GM19324 (cell line): Measurements from ENCODE around the gene GEMIN5.

ENCODE experiments used
- ATAC-seq: cut with Tn5 transposase; IDR thresholded peaks from one replicate; pipeline ENCODE4 v1.9.1; 2021; ENCODE audit warnings: mild to moderate bottlenecking, moderate library complexity; ENCODE audit not compliant: unreplicated experiment, low FRiP score

GEMIN5 gene

DNA sequence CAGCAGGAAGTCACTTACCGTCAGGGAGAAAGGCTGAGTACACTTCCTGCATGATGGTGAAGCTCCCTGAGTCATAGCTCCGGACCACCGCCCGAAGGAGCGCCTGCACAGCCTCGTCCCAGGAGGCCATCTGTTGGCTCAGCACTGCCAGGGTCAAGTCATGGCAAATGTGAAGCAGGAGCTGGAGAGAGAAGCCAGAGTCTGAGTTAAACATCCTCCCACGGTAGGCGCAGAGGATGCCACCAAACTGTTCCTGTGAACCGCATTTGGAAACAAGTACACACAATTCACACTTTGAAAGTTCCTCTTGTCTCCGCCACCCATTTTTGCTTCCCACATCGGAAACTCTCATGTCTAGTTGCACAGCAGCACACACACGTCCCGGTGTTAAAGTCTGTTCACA is 45.6 kb downstream of the GEMIN5 start:
- no peak for ATAC-seq

DNA sequence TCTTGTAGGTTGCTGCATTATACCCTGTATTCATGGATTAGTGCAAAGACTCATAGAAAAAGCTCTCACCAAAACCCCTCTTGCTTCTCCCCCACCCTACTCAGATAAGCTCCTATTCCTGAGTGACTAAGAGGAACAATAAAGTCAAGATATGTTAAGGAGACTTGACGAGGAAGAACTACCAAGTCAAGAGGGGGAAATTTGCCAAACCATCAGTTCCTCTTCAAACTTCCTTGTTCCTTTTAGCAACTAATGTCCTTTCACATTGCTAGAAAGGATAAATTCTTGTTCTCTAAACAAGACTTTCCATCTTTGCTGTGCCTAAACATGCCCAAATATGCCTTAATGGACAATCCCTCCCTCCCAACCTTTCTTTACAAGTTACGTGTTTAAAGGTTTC is 52.6 kb downstream of the GEMIN5 start:
- ATAC-seq = no peak

DNA sequence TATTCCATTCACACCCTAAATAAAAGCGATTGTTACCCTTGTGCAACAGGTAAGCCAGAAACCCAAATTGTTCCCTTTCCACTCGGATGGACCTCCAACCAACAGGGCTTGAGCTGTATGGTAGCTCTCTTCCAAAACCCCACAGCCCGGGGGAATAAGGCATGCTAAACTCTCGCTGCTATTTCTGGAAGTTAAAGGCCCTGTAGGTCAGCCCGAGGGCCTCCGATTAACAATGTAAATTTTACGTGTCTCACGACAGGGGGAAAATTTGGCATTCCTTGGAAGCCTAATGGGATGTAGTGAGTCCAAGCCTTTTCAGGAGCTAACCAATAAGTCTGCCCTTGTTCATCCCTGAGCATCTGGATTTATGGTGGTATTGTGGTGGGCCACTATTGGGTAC is 53.6 kb downstream of the GEMIN5 start:
- no peak for ATAC-seq

DNA sequence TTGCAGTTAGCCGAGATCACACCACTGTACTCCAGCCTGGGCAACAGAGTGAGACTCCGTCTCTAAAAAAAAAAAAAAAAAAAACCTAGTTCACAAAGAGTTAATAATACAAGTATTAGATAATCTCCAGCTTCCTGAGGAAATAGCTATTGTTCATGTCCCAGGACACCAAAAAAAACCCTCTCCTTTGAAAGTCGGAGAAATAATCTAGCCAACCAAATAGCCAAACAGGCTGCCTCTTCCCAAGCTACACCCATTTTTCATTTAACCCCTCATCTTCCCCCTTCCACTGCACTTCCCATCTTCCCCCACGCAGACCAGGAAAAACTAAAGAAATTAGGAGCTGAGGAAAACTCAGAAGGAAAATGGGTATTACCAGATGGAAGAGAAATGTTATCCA is 56.0 kb downstream of the GEMIN5 start:
- no peak for ATAC-seq

DNA sequence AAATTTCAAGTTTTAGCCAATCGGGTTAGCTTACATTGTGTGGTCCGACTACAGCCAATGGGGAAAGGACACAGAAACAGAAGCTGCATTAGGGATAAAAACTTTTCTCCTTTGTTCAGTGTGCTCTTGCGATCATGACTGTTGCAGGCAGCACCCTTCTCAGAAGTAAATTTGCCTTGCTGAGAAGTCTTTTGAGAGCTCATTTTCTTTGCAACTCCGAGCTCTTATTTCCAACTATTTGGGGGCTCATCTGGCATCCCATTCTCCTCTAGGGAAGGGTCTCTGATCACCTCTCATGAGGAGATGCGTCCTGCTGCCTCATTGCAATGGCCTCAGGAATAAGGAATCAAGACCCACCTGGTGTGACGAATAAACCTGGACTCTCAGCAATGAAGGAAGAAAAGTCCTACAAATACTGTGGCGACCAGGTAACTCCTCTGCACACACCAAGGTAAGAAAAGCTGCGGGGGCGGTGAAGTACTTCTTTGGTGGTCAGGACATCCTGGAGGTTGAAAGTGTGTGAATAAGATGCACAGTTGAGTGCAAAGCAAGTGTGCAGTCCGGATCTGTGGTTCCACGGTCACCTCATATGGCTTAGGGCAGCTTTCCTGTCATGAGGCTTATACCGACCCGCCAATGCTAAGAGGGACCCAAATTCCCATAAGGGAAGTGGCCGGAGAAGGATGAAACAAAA is 59.2 kb downstream of the GEMIN5 start:
- ATAC-seq = no peak

DNA sequence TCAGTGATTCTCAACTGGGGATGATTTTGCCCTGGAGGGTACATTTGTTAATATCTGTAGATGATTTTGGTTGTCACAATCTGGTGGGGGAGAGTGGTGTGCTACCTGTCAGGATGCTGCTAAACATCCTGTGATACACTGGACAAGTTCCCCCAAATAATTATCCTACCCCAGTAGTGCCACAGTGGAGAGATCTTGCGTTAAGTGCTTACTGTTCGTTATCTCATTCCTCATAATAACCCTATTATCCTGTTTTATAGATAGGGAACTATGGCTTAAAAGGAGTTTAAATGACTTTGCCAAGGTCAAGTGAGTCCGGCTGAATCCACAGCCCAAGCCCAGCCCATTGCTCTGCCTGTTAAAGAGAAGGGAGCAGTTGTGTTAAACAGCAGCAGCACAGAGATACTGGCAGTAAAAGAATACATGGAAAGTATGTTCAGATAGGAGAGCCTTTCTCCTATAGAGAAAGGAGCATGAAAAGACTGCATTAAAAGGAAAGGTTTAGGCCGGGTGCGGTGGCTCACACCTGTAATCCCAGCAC is 64.2 kb downstream of the GEMIN5 start:
- no peak for ATAC-seq

DNA sequence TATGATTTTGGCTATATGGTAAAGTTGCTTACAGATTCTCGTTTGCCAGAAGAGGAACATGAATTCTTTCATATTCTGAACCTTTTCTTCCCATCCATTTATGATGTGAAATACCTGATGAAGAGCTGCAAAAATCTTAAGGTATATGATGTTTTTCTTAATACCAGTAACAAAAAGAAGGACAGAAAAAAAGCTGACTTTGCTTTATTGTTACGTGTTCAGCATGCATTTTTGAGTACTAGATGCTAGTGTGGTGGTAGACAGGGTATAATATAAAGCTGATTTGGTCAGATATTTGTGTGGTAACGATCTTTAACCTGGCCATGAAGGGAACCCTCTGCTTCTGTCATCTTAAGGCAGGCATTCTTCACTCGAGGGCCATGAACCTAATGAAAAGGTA is 66.3 kb downstream of the GEMIN5 start:
- no peak for ATAC-seq

DNA sequence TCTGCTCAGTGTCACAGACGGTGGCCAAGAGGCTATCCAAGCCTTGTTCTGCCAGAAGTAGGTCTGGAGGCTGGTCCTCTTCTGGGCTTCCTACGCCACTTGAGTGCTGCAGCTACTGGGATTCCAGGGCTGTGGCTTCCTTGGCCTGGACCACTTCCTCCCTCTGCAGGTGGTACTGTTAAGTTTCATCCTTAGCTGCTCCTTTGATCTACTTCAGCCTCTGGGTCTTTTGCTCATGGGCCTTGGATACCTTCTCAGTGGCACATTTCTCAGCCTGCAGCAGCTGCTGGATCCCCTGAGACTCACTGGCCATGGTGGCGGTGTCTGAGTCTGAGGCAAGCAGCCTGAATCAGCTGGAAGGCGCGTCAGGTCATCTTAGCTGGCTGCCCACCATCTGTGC is 69.3 kb downstream of the GEMIN5 start:
- no peak for ATAC-seq

DNA sequence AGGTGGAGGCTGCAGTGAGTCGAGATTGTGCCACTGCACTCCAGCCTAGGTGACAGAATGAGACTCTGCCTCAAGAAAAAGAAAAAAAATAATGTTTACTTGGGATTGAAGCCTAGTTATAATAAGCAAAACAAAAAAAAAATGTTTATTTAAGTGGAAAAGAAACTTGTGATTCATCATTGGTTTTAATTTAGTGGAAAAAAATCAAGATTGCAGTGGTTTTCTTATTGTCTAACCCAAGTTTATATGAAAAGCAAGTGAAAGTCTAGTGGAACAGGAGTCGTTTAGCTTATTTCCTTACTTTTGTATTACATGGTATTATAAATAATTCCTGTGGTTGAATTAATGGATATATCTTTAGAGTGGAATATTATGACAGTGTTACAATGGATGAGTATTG is 71.2 kb downstream of the GEMIN5 start:
- ATAC-seq = no peak

DNA sequence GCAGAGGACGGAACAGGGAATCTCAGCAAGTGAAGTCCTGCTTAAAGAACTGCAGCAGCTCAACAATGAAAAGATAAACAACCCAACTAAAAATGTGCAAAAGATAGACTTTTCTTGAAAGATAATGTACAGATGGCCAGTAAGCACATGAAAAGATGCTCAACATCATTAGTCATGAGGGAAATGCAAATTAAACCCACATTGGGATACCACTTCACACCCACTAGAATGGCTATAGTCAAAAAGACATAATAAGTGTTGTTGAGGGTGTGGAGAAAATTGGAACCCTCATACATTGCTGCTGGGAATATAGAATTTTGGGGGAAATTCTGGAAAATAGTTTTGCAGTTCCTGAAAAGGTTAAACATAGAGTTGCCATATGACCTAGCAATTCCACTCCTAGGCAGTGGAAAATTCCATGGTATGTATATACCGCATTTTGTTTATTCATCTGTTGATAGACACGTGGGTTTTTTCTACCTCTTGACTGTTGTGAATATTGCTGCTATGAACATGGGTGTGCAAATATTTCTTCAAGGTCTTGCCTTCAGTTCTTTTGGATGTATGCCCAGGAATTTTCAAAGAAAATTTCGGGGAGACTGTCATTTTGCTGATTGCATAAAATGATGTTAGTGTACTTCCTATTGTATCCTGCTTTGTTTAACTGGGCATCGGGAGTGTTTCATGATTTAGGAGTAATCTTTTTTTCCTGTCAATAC is 72.4 kb downstream of the GEMIN5 start:
- ATAC-seq = no peak

DNA sequence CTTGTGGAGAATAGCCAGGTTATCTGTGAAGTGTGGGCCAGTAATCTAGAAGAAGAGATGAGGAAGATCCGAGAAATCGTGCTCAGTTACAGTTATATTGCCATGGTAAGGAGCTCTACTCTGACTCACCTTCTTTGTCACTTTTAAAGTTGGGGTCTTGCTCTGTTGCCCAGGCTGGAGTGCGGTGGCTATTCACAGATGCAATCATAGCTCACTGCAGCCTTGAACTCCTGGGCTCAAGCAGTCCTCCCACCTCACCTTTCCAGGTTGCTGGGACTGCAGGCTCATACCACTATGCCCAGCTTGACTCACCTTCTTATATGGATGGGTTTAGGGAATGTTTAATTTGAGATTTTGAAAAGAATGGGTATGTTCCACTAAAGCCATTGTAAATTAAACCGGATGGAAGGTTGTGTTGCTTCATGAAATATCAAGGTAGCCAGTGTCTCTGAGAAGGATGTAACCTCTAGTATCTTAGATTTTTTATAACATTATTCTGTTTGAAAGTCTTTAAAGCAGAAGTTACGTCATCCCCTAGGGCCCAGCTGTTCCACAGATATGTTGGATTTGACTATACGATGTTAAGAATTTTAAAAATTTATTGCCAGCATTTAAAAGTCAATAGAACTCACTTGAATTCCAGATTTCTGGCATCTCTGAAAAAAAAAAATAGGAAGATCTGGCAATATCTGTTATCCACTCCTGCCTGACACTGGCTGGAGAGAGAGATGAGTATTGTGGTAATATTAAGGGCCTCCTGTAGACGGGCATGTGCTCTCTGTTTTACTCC is 74.5 kb downstream of the GEMIN5 start:
- no peak for ATAC-seq

DNA sequence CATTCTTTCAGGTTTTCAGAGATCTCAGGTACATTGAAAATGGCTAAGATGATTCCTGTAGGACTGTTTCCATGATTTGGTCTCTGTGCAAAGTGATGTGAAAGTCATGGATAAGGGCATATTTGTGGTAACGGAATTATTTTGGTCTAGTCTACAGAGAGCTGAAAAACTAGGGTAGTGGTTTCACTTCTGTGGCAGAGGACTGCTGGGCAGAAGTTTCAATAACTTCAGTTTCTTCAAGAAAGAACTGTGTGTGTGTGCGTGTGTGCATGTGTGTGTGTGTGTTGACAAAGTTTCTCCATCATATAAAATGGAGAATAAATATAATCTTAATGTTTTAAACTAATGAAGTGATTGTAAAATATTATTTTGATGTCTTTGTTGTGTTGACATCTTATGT is 75.2 kb downstream of the GEMIN5 start:
- ATAC-seq = no peak

DNA sequence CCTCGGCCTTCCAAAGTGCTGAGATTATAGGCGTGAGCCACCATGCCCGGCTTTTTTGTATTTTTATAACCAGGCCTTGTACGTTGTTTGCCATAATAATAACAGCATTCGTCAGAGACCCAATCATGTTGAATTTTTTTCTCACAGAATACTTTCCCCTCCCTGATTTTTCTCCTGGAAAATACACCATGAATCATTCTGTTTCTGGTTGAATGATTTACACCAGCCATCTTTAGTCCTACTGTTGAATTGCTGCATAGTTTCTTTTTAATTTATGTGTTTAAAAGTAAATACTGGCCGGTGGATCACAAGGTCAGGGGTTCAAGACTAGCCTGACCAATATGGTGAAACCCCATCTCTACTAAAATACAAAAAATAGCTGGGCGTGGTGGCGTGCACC is 76.1 kb downstream of the GEMIN5 start:
- ATAC-seq = no peak

DNA sequence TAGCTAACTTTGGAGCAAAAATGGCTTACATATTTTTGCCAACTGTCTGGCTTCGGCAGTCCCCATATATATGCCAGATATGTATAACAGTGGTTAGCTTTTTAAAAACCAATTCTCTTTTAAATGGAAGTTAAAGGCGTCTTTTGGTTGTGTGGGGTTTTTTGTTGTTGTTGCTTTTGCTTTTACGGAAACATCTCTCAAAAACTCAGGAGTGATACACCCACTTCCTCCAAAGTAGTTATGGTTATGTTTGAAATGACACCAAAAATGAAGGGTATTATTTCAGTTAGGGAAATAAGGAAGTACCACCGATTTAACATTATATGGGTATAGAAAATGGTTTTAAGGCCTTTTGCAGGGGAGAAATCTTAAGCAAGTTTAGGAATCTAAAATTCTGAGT is 77.2 kb downstream of the GEMIN5 start:
- no peak for ATAC-seq

DNA sequence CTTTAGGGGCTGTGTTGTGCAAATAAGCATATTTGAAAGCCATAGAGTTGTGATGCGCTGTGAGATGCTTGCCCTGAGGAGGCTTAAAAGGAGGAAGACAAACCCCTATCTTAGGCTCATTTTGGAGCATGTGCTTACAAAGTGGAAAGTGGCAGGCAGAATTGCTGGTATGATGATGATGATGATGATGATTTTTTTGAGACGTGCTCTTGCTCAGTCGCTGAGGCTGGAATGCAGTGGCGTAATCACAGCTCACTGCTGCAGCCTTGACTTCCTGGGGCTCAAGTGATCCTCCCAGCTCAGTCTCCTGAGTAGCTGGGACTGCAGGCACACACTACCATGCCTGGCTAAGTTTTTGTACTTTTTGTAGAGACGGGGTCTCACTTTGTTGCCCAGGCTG is 77.9 kb downstream of the GEMIN5 start:
- ATAC-seq = no peak

DNA sequence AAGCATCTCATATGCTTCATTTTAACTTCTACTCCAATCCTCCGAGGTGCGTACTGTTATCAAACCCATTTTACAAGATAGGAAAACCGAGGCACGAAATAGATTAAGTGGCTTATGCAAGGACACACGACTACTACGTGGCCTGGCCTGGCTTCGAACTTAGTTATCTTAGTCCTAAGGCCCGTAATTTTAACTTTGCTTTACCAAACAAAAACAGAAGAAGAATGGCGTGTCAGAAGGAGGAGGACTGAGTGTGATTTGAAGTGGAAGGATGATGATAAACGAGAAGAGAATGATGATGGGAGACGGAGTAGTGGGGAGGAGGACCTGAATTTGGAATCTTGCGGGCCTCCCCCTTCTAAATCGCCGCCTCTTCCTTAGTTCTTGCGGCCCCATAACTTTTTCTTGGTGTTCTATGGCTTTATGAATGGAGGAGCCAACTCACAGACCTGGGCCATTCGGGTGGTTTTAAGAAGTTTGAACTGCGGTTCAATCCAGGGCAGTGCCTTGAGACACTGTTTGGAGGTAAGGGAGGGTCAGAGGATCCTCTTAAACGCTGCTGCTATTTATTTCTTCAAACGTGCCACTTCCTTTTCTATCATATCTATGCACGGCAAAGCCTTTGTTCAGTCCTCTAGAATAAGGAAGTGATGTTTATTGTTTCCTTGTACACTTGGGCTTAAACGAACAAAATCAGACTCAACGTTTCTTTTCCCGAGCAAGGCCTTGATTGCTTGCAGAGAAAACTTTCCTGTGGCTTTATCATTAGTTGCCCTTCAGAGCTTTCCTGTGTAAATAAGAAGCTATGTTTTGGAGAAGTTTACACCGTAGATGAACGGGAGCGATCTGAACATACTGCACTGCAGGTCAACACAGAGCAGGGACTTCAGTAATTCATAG is 78.8 kb downstream of the GEMIN5 start:
- no peak for ATAC-seq

DNA sequence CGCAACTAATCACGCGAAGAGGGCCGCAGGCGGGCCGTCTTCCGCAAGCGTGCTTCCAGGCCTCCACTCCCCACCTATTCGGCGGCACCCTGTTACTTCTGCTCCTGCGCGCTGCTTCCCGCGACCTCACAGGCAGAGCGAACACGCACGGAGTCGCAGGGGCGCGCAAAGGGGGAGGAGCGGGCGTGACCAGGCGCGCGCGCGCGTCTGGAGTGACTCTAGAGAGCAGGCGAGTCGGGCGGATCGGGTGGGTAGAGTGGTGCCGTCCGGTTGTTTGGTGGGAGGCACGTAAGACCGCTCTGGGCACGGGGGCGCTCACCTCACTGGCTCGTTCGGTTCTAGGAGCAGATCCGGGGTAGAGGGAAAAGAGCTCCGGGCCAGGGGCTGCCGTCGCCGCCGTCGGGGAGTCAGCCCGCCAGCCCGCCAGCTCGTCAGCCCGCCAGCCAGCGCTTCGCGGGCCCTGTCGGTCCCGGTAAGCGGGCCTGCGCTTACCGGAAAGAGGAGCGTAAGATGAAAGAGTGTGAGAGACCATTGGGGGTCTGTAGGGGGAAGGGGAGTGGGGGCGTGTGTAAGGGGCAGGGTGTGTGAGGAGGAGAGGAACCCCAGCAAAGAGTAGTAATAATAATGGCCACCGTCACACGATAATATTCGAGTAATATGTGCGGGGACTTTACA is 79.6 kb downstream of the GEMIN5 start, which contains the start of gene CNOT8:
Gene CNOT8 (plus strand): TSS at position 331 of the 675 bp plus-strand sequence. CDS start 4,652 bp downstream, outside the sequence.
- peak; percentile 79 for ATAC-seq

DNA sequence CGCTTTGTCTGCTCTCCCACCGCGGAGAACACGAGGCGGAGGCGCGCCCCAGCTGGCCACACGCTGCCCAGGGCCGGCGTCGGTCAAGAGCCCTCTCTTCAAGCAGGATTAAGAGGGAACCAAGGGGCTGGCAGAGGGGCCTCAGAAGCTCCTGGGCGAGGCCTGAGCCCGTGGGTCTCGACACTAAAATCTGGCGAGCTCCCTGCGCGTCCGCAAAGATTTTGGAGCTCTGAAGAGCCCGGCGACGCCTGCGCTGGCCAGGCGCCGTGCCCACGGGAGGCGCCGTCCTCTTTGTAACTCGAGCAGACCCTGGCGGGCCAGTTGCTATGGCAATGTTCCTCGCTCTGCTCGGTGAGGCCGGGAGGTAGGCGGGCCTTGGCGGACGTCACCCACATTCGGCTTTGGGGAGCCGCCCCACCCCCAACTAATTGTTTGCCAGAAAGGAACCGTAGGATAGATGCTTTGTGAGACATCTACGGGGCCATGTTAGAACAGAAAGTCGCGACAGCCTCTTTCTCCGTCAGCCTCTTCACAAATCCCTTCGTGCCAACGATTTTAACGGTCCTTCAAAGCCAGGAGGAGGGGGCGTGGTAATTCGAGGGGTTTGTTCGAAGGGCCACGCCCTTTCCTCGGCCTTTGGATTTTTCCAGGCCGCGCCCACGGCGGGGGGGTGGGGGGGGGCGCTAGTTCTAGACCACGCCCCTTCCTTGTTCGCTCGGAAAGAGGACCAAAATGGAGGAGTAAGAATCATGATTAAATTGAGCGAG is 80.3 kb downstream of the GEMIN5 start:
- peak; percentile 64 for ATAC-seq

DNA sequence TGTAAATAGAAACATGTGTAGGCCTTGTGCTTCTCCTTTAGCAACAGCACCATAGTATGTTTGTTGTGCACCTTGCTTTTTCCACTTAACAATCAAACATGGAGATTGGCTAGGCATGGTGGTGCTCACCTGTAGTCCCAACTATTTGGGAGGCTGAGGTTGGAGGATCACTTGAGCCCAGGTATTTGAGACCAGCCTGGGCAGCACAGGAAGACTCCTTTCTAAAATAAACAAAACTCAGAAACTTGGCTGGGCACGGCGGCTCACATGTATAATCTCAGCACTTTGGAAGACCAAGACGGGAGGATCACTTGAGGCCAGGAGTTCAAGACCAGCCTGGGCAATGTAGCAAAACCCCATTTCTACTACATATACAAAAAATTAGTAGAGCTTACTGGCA is 86.7 kb downstream of the GEMIN5 start:
- no peak for ATAC-seq
